Measurements from ENCODE around the gene REC114. TPM values are rescaled to one million over a fixed set of nuclear protein-coding genes. Genes with fewer than 3 reads are reported as not detected.
"Not testable (repeated sequence)": the region's sequence is repeated elsewhere in the genome, so short reads cannot be mapped to it uniquely, and the experiment has no call there.

Gene REC114
- total and polyA plus RNA-seq, 2 donors (not counting 3 experiments of a cell fraction or from before 2014, with no cell fraction given) = not detected

- H3K9me3 ChIP-seq (replicated peaks; ENCODE audit: control insufficient read depth, insufficient read depth, low read length); H3K4me2 ChIP-seq (ENCODE audit: insufficient read depth, low read length); dilution Hi-C loops (cut with MboI; ENCODE audit: extremely low pct_ligation_motif_present, low sequenced_read_pairs); H3K9ac ChIP-seq (replicated peaks; ENCODE audit: extremely low read depth, insufficient read depth, low read length); POLR2A ChIA-PET; H3K9me1 ChIP-seq (replicated peaks; ENCODE audit: control insufficient read depth, extremely low read depth, insufficient read depth, low read length); H3K36me3 ChIP-seq (ENCODE audit: control insufficient read depth in 2 of 2, extremely low read depth in 1 of 2, insufficient read depth in 2 of 2, low read length in 2 of 2); H3K4me1 ChIP-seq (ENCODE audit: control insufficient read depth, extremely low read depth, insufficient read depth, low read length); H3K4me3 ChIP-seq (replicated peaks in 1 of 3; ENCODE audit: insufficient read depth in 1 of 3, low read depth in 1 of 3, low read length in 3 of 3); H4K20me1 ChIP-seq (replicated peaks; ENCODE audit: control insufficient read depth, extremely low read depth, insufficient read depth, low read length); intact Hi-C loops (cut with micrococcal nuclease); H2AFZ ChIP-seq (ENCODE audit: low read depth, low read length); H3K27me3 ChIP-seq (ENCODE audit: control insufficient read depth in 2 of 2, insufficient read depth in 2 of 2, low read length in 2 of 2); BruUV-seq (replicated peaks); H3K27ac ChIP-seq (ENCODE audit: insufficient read depth, low read depth, low read length); H3K79me2 ChIP-seq (ENCODE audit: control insufficient read depth, insufficient read depth, low read length); FAIRE-seq; DNase-seq (ENCODE audit: low read depth, low spot score); CTCF ChIA-PET: not testable (repeated sequence)
Measured at GRCh38 chr15:73448158-73448758, 5.3 kb downstream of the REC114 start.

GRCh38 chr15:73449980-73450379 lies 7.0 kb downstream of the REC114 start:
- H3K27ac ChIP-seq (ENCODE audit: insufficient read depth, low read depth, low read length); H3K4me2 ChIP-seq (ENCODE audit: insufficient read depth, low read length); H3K27me3 ChIP-seq (ENCODE audit: control insufficient read depth in 2 of 2, insufficient read depth in 2 of 2, low read length in 2 of 2); H3K79me2 ChIP-seq (ENCODE audit: control insufficient read depth, insufficient read depth, low read length); H3K36me3 ChIP-seq (ENCODE audit: control insufficient read depth in 2 of 2, extremely low read depth in 1 of 2, insufficient read depth in 2 of 2, low read length in 2 of 2); dilution Hi-C loops (cut with MboI; ENCODE audit: extremely low pct_ligation_motif_present, low sequenced_read_pairs); BruUV-seq (replicated peaks); FAIRE-seq; H3K9me3 ChIP-seq (replicated peaks; ENCODE audit: control insufficient read depth, insufficient read depth, low read length); H3K4me1 ChIP-seq (ENCODE audit: control insufficient read depth, extremely low read depth, insufficient read depth, low read length); H3K9me1 ChIP-seq (replicated peaks; ENCODE audit: control insufficient read depth, extremely low read depth, insufficient read depth, low read length); intact Hi-C loops (cut with micrococcal nuclease); POLR2A ChIA-PET; H2AFZ ChIP-seq (ENCODE audit: low read depth, low read length); CTCF ChIA-PET; H3K9ac ChIP-seq (replicated peaks; ENCODE audit: extremely low read depth, insufficient read depth, low read length); DNase-seq (ENCODE audit: low read depth, low spot score); H4K20me1 ChIP-seq (replicated peaks; ENCODE audit: control insufficient read depth, extremely low read depth, insufficient read depth, low read length); H3K4me3 ChIP-seq (replicated peaks in 1 of 3; ENCODE audit: insufficient read depth in 1 of 3, low read depth in 1 of 3, low read length in 3 of 3): not testable (repeated sequence)

DNA sequence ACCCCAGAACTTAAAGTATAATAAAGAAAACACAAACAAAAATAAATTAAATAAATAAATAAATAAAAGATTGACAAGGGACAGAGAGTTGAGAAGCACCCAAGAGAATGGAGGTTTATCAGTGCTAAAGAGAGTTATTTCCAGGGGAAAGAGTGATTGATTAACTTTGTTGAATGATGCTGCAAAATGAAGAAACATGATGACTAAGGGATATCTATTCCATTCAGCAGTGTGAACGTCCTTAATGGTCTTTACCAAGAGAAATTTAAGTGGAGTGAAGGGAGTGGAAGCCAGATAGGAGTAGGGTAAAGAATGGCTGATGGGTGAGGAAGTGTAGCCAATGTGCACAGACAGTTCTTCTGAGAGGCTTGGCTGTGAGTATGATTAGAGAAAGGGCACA lies 11.1 kb downstream of the REC114 start:
- H4K20me1 ChIP-seq (replicated peaks; ENCODE audit: control insufficient read depth, extremely low read depth, insufficient read depth, low read length) = no peaks in the 10 kb centered on the region
- DNase-seq (ENCODE audit: low read depth, low spot score) (no peak), FAIRE-seq (no peak)
- ChIA-PET CTCF (no interaction called here), POLR2A (no interaction called here)
- no peak overlapping the region for H3K4me3 ChIP-seq (replicated peaks in 1 of 3; ENCODE audit: insufficient read depth in 1 of 3, low read depth in 1 of 3, low read length in 3 of 3)
- H3K4me1 ChIP-seq (ENCODE audit: control insufficient read depth, extremely low read depth, insufficient read depth, low read length) = no peaks in the 10 kb centered on the region
- TF ChIP-seq CTCF (IDR thresholded peaks at IDR 0.05; ENCODE audit: extremely low read depth in 1 of 2, insufficient read depth in 1 of 2, low read depth in 1 of 2, low read length in 2 of 2) = no peak
- TF ChIP-seq MAX (IDR thresholded peaks at IDR 0.05; ENCODE audit: insufficient read depth, insufficient read length) = no peak
- no peak for TF ChIP-seq POLR2AphosphoS5 (IDR thresholded peaks at IDR 0.05; ENCODE audit: insufficient read depth, low read depth, low read length)
- no peak for TF ChIP-seq GATA2 (IDR thresholded peaks at IDR 0.05; ENCODE audit: insufficient read depth, insufficient read length, low read depth, low read length)
- no peak for TF ChIP-seq MYC (IDR thresholded peaks at IDR 0.05; ENCODE audit: low read depth, low read length)
- TF ChIP-seq EZH2 (IDR thresholded peaks at IDR 0.05; ENCODE audit: borderline replicate concordance, low read depth, low read length, severe bottlenecking) = no peak
- TF ChIP-seq FOS (IDR thresholded peaks at IDR 0.05; ENCODE audit: borderline replicate concordance, insufficient read depth, low read length) = no peak
- no peak for TF ChIP-seq JUN (IDR thresholded peaks at IDR 0.05; ENCODE audit: borderline replicate concordance, insufficient read depth, insufficient read length, low read depth)
- no peak for TF ChIP-seq POLR2A (IDR thresholded peaks at IDR 0.05; ENCODE audit: low read depth, low read length)
- no peak overlapping the region for H3K9ac ChIP-seq (replicated peaks; ENCODE audit: extremely low read depth, insufficient read depth, low read length)
- H3K79me2 ChIP-seq (ENCODE audit: control insufficient read depth, insufficient read depth, low read length) = no peaks in the 10 kb centered on the region
- no peaks in the 10 kb centered on the region for H3K9me1 ChIP-seq (replicated peaks; ENCODE audit: control insufficient read depth, extremely low read depth, insufficient read depth, low read length)
- H3K36me3 ChIP-seq (ENCODE audit: control insufficient read depth in 2 of 2, extremely low read depth in 1 of 2, insufficient read depth in 2 of 2, low read length in 2 of 2) = no peaks in the 10 kb centered on the region
- H2AFZ ChIP-seq (ENCODE audit: low read depth, low read length) = no peak overlapping the region
- H3K9me3 ChIP-seq (replicated peaks; ENCODE audit: control insufficient read depth, insufficient read depth, low read length) = no peaks in the 10 kb centered on the region
- H3K4me2 ChIP-seq (ENCODE audit: insufficient read depth, low read length) = no peak overlapping the region
- H3K27me3 ChIP-seq (ENCODE audit: control insufficient read depth in 2 of 2, insufficient read depth in 2 of 2, low read length in 2 of 2) = peaks cover 0 to 3% of the 10 kb centered on the region in 2 experiments
- dilution Hi-C loops (cut with MboI; ENCODE audit: extremely low pct_ligation_motif_present, low sequenced_read_pairs) (no loop called here), intact Hi-C loops (cut with micrococcal nuclease) (no loop called here)
- no peak overlapping the region for H3K27ac ChIP-seq (ENCODE audit: insufficient read depth, low read depth, low read length)
- BruUV-seq (replicated peaks) = no TSS peak
